ENCODE measurements around the gene PLEKHD1. TPM values are rescaled to one million over a fixed set of nuclear protein-coding genes. Genes with fewer than 3 reads are reported as not detected.

Gene PLEKHD1
- total and polyA plus RNA-seq, 9 of the 15 experiments (the other 6 are each of a cell fraction or from before 2014, with no cell fraction given): not detected

GRCh38 chr14:69485701-69486100 is 1.2 kb downstream of the PLEKHD1 start:
- H3K4me2 ChIP-seq (ENCODE audit: insufficient read depth, low read length): no peak overlapping the region
- H3K36me3 ChIP-seq (ENCODE audit: control insufficient read depth, insufficient read depth, low read length): no peaks in the 10 kb centered on the region
- no peak for TF ChIP-seq BHLHE40 (IDR thresholded peaks at IDR 0.05; ENCODE audit: low read length)
- TF ChIP-seq FOS (IDR thresholded peaks at IDR 0.05; ENCODE audit: extremely low read depth, insufficient read length): no peak
- H3K4me3 ChIP-seq: no peak overlapping the region
- no peak overlapping the region for H2AFZ ChIP-seq (ENCODE audit: low read depth, low read length)
- POLR2A ChIA-PET: interaction anchor here (1.1 kb wide), 1 partner anchor 21 kb away, joined by 3 read pairs; no protein-coding TSS in a partner anchor
- CTCF ChIA-PET (ENCODE audit: low intra/inter-chr PET ratio): no interaction called here
- H3K9me1 ChIP-seq (ENCODE audit: control insufficient read depth, insufficient read depth, low read length): no peaks in the 10 kb centered on the region
- H3K4me1 ChIP-seq (replicated peaks in 1 of 2; ENCODE audit: control insufficient read depth in 2 of 2, insufficient read depth in 2 of 2, low read length in 2 of 2): peaks cover 8 to 10% of the 10 kb centered on the region in 2 experiments; a peak in 4 of 5 replicates
- WGBS (ENCODE audit: insufficient coverage, low coverage, missing lambda C conversion rate): 4% methylated on average over 5 of the region's 6 CpGs
- intact Hi-C loops (cut with micrococcal nuclease): no loop called here
- in situ Hi-C loops (cut with MboI): no loop called here
- no peak for ATAC-seq
- H3K27me3 ChIP-seq (ENCODE audit: control insufficient read depth in 2 of 2, insufficient read depth in 2 of 2, low read length in 2 of 2): peaks cover 0 to 14% of the 10 kb centered on the region in 2 experiments; a peak in 3 of 5 replicates
- H3K79me2 ChIP-seq (ENCODE audit: control insufficient read depth, insufficient read depth, low read length): no peaks in the 10 kb centered on the region
- no peak for DNase-seq (ENCODE audit: extremely low read depth in 1 of 4, low spot score in 3 of 4)
- no peaks in the 10 kb centered on the region for H3K9me3 ChIP-seq (replicated peaks; ENCODE audit: control insufficient read depth, insufficient read depth, low read depth, low read length)
- BruUV-seq (replicated peaks): no TSS peak
- no peaks in the 10 kb centered on the region for H4K20me1 ChIP-seq (replicated peaks; ENCODE audit: control insufficient read depth, insufficient read depth, low read length)
- no peak overlapping the region for H3K27ac ChIP-seq (ENCODE audit: extremely low read depth, low read depth, low read length)
- no peak for FAIRE-seq
- H3K9ac ChIP-seq (ENCODE audit: insufficient read depth in 1 of 2, low read depth in 2 of 2, low read length in 2 of 2): no peak overlapping the region

DNA sequence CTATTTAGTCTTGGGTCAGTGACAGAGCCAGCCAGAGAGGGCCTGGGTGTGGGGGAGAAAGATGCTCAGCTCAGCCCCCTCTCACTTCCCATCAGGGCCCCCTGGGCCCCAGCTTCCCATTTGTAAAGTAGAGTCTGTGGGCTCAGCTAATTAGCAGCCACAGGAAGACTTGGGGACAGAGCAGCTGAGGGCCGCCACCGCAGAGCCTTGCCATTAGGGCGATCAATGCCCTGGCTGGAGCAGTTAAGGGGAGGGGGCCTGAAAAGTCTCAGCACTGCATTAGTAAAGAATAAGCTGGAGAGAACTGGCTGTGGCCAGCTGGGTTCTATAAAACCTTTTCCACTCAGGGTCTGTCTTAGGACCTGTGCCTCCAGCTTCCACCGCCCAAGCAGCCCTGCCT is 2.7 kb downstream of the PLEKHD1 start:
- Histone ChIP-seq H3K4me1 (replicated peaks in 1 of 2; ENCODE audit: control insufficient read depth in 2 of 2, insufficient read depth in 2 of 2, low read length in 2 of 2) (peaks cover 1 to 10% of the 10 kb centered on the region in 2 experiments; a peak in 4 of 5 replicates), H3K9me1 (ENCODE audit: control insufficient read depth, insufficient read depth, low read length) (no peaks in the 10 kb centered on the region), H2AFZ (ENCODE audit: low read depth, low read length) (no peak overlapping the region), H3K27ac (ENCODE audit: extremely low read depth, low read depth, low read length) (no peak overlapping the region), H3K27me3 (ENCODE audit: control insufficient read depth in 2 of 2, insufficient read depth in 2 of 2, low read length in 2 of 2) (peaks cover 0 to 14% of the 10 kb centered on the region in 2 experiments; a peak in 3 of 5 replicates), H3K9ac (ENCODE audit: insufficient read depth in 1 of 2, low read depth in 2 of 2, low read length in 2 of 2) (no peak overlapping the region), H3K79me2 (ENCODE audit: control insufficient read depth, insufficient read depth, low read length) (no peaks in the 10 kb centered on the region), H3K36me3 (ENCODE audit: control insufficient read depth, insufficient read depth, low read length) (no peaks in the 10 kb centered on the region), H4K20me1 (replicated peaks; ENCODE audit: control insufficient read depth, insufficient read depth, low read length) (no peaks in the 10 kb centered on the region), H3K9me3 (replicated peaks; ENCODE audit: control insufficient read depth, insufficient read depth, low read depth, low read length) (no peaks in the 10 kb centered on the region), H3K4me2 (ENCODE audit: insufficient read depth, low read length) (no peak overlapping the region), H3K4me3 (no peak overlapping the region)
- intact Hi-C loops (cut with micrococcal nuclease) (no loop called here), in situ Hi-C loops (cut with MboI) (no loop called here)
- ChIA-PET CTCF (ENCODE audit: low intra/inter-chr PET ratio) (no interaction called here), POLR2A (interaction anchor here (0.7 kb wide), 1 partner anchor 237 kb away, joined by 3 read pairs; no protein-coding TSS in a partner anchor)
- FAIRE-seq (no peak), ATAC-seq (no peak), DNase-seq (ENCODE audit: extremely low read depth in 1 of 4, low spot score in 3 of 4) (no peak)
- no TSS peak for BruUV-seq (replicated peaks)
- 0% methylated on average over 1 of the region's 4 CpGs for WGBS (ENCODE audit: insufficient coverage, low coverage, missing lambda C conversion rate)
- no peak for TF ChIP-seq MECOM (CRISPR knock-in tag; IDR thresholded peaks at IDR 0.05)
- TF ChIP-seq, protein P1, sequence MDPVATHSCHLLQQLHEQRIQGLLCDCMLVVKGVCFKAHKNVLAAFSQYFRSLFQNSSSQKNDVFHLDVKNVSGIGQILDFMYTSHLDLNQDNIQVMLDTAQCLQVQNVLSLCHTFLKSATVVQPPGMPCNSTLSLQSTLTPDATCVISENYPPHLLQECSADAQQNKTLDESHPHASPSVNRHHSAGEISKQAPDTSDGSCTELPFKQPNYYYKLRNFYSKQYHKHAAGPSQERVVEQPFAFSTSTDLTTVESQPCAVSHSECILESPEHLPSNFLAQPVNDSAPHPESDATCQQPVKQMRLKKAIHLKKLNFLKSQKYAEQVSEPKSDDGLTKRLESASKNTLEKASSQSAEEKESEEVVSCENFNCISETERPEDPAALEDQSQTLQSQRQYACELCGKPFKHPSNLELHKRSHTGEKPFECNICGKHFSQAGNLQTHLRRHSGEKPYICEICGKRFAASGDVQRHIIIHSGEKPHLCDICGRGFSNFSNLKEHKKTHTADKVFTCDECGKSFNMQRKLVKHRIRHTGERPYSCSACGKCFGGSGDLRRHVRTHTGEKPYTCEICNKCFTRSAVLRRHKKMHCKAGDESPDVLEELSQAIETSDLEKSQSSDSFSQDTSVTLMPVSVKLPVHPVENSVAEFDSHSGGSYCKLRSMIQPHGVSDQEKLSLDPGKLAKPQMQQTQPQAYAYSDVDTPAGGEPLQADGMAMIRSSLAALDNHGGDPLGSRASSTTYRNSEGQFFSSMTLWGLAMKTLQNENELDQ (CRISPR knock-in tag; IDR thresholded peaks at IDR 0.05; ENCODE audit: borderline replicate concordance): no peak
- TF ChIP-seq POU5F1 (IDR thresholded peaks at IDR 0.05; ENCODE audit: borderline replicate concordance, low read depth, low read length, partially characterized antibody): no peak
- TF ChIP-seq COPS2 (conservative IDR thresholded peaks at IDR 0.05): no peak
- TF ChIP-seq PCBP1 (IDR thresholded peaks at IDR 0.05; ENCODE audit: low read depth, low read length, poor library complexity, severe bottlenecking): no peak
- no peak for TF ChIP-seq ZNF23 (CRISPR knock-in tag; IDR thresholded peaks at IDR 0.05)
- no peak for TF ChIP-seq NEUROD1 (IDR thresholded peaks at IDR 0.05; ENCODE audit: borderline replicate concordance, low read depth, low read length, partially characterized antibody)
- TF ChIP-seq, protein P2, sequence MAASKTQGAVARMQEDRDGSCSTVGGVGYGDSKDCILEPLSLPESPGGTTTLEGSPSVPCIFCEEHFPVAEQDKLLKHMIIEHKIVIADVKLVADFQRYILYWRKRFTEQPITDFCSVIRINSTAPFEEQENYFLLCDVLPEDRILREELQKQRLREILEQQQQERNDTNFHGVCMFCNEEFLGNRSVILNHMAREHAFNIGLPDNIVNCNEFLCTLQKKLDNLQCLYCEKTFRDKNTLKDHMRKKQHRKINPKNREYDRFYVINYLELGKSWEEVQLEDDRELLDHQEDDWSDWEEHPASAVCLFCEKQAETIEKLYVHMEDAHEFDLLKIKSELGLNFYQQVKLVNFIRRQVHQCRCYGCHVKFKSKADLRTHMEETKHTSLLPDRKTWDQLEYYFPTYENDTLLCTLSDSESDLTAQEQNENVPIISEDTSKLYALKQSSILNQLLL (CRISPR knock-in tag; IDR thresholded peaks at IDR 0.05; ENCODE audit: borderline replicate concordance): no peak
- TF ChIP-seq TCFL5 (CRISPR knock-in tag; conservative IDR thresholded peaks at IDR 0.05): no peak

All from K562 (cell line).